ENCODE results near the gene RNF26. TPM values are rescaled to one million over a fixed set of nuclear protein-coding genes. Genes with fewer than 3 reads are reported as not detected.
A peak's percentile ranks its signal among the peaks of the same experiment; 100 is the strongest.
"Not testable (repeated sequence)": the region's sequence is repeated elsewhere in the genome, so short reads cannot be mapped to it uniquely, and the experiment has no call there.

RNF26 gene
- total RNA-seq, 2 experiments from 2014 or later: 29.9 TPM

DNA sequence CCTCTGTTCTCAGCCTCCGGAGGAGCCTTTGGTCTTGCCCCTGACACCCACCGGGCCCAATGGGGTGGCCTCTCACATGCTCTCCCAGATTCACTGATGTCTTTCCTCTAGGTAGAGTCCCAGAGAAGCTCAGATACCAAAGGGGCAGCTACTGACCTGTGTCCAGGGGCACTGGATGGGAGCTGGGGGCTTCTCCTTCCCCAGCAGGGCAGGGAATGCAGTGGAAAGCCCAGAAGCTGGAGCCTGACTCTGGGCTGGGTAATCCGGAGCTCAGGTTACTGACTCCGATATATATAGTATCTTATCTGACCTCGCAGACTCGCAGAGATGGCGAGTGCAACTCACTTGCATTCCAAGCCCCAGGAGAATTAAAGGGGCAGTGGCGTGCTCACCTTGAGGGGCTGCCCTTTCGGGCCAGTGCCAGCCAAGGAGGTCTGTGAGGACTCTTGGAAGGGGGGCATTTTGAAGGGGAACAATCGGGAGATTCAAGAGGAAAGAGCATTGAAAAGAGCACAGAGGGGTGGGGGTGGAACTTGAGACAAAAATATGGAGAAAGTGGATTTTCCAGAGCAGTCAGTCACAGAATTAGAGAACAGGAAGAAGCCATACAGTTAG is 44.6 kb downstream of the RNF26 start:
- CTCF ChIA-PET: interaction anchor here (0.8 to 11.3 kb wide), 5 partner anchors 11 to 96 kb away, joined by 4 to 153 read pairs (median 12); no protein-coding TSS in a partner anchor

DNA sequence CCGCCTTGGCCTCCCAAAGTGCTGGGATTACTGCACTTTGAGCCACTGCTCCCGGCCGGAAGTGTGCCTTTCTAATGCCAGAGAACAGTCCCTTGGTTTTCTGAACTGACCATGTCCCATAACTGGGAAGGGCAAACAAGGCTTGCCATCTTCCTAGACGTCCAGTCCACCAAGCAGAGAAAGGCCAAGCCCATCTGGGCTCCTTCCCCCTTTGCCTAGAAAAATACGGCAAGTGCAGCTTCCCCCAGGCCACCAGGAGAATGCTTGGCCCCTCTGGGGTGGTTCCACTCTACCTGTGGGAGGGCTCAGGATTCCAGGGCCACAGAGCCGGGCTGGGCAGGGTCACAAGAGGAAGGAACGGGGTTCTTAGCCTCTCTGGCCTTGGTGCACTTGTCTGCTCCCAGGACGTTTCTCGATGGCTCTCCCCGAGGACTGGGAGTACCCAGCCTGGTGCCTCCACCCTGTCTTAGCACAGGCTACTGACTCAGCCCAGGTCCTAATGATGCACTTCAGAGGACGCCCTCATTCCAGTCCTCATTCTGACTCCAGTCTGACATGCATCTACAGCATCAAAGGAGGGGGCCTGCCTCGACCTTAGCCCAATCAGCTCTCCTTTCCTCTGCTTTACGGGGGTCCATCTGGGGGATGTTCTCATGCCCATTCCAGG is 46.0 kb downstream of the RNF26 start:
- ATAC-seq (no peak), DNase-seq (peak; percentile 26)
- Mint-ChIP-seq H3K4me1 (peaks cover 7% of the 10 kb centered on the region), H3K27me3 (no peaks in the 10 kb centered on the region), H3K9me3 (ENCODE audit: low read depth) (no peaks in the 10 kb centered on the region), H3K27ac (no peak overlapping the region), H3K36me3 (ENCODE audit: low read depth) (no peaks in the 10 kb centered on the region), H3K4me3 (no peak overlapping the region)
- CTCF ChIA-PET: interaction anchor here (0.6 to 11.3 kb wide), 9 partner anchors 10 to 60 kb away, joined by 3 to 153 read pairs (median 16); no protein-coding TSS in a partner anchor
- intact Hi-C loops (cut with DNase I, micrococcal nuclease): loop anchor here (2.0 to 5.0 kb wide), 3 partner anchors 92 to 347 kb away; partner anchors contain the start of gene NECTIN1 (in 1 of the 2)
- POLR2A ChIA-PET: no interaction called here

More for the DNA sequence above, 44.6 kb downstream of the RNF26 start:
- Mint-ChIP-seq H3K36me3 (ENCODE audit: low read depth) (no peaks in the 10 kb centered on the region), H3K27me3 (no peaks in the 10 kb centered on the region), H3K4me1 (peaks cover 8% of the 10 kb centered on the region), H3K4me3 (no peak overlapping the region), H3K9me3 (ENCODE audit: low read depth) (no peaks in the 10 kb centered on the region), H3K27ac (no peak overlapping the region)
- intact Hi-C loops (cut with DNase I, micrococcal nuclease): no loop called here
- no peak for DNase-seq
- no peak for ATAC-seq
- POLR2A ChIA-PET: no interaction called here

DNA sequence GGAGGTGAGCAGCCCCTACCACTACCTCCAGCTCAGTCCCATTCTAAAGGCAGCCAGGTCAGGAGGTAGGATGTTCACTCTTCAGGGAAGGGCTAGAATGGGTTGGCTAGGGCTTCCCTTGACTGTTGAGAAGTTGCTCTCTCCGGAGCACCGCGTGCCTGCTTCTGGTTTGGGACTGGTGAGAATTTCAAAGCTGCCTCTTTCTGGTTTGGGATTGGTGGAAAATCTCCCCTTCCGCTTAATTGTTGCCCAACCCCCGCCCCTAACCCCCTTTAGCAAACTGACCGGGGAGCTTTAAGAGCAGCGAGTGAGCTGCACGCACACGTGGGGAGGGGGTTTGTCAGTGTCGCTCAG is 46.5 kb downstream of the RNF26 start:
- no peak for DNase-seq
- Mint-ChIP-seq H3K4me3 (no peak overlapping the region), H3K27me3 (no peaks in the 10 kb centered on the region), H3K36me3 (ENCODE audit: low read depth) (no peaks in the 10 kb centered on the region), H3K27ac (peak overlapping the region; percentile 18), H3K9me3 (ENCODE audit: low read depth) (no peaks in the 10 kb centered on the region), H3K4me1 (peaks cover 7% of the 10 kb centered on the region)
- ChIA-PET CTCF (interaction anchor here (0.6 to 11.3 kb wide), 18 partner anchors 9 to 274 kb away, joined by 3 to 153 read pairs (median 4); no protein-coding TSS in a partner anchor), POLR2A (no interaction called here)
- ATAC-seq: no peak
- intact Hi-C loops (cut with DNase I, micrococcal nuclease): loop anchor here (1.0 to 5.0 kb wide), 9 partner anchors 20 to 363 kb away; partner anchors contain the start of genes CBL (in 1 of the 2), NECTIN1 (in 1 of the 2), RNF26 (in 1 of the 2) and RPS25 (in 1 of the 2)

DNA sequence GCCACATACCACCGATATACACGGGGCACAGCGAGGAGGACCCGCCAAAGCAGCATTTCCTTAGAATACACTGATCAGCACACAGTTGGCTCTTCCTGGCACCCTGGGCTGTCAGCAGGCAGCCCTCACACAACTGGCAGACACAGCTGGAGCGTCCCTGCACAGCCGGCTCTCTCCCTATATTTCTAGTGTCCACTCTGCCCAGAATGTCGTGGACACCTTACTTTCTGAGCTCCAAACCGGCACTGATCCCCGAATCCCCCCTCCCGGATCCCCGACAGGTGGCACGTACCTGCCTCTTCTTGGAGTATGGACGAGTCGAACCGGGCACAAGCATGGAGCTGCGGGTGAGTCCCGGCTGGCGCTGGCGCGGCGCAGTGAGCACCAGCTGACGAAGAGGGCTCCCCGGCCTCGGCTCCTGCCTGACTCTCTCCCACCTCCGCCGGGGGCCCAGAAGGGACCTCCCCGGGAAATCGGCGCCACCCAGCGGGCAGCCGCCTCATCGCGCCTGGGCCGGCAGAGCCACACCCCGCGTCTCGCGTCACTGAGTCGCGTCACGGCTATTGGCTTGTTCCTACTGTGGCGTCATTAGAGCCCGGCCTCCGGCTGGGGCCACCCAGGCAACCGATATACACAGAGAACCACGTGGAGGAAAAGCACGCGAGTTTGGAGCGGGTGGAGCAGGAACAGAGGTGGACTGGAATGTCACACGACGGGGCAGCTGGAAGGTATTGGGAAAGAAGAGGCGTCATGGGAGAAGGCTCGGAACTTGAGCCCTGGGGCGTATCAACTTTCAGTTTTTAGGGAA is 47.1 kb downstream of the RNF26 start, which contains the start of gene USP2:
Gene USP2 (minus strand): TSS at position 510 of the 808 bp plus-strand sequence. CDS start 8,210 bp downstream, outside the sequence.
- ChIA-PET POLR2A (no interaction called here), CTCF (interaction anchor here (0.6 to 11.3 kb wide), 22 partner anchors 8 to 275 kb away, joined by 3 to 153 read pairs (median 4); no protein-coding TSS in a partner anchor)
- Mint-ChIP-seq H3K27ac (peak within 1 kb of the TSS; percentile 18), H3K27me3 (no peaks in the 10 kb centered on the region), H3K36me3 (ENCODE audit: low read depth) (no peaks in the 10 kb centered on the region), H3K4me3 (no peak within 1 kb of the TSS), H3K4me1 (peaks cover 7% of the 10 kb centered on the region), H3K9me3 (ENCODE audit: low read depth) (no peaks in the 10 kb centered on the region)
- intact Hi-C loops (cut with DNase I, micrococcal nuclease): loop anchor here (1.0 to 5.0 kb wide), 9 partner anchors 20 to 363 kb away; partner anchors contain the start of genes CBL (in 1 of the 2), NECTIN1 (in 1 of the 2), RNF26 (in 1 of the 2) and RPS25 (in 1 of the 2)
- ATAC-seq (peak; percentile 98), DNase-seq (peak; percentile 98)

DNA sequence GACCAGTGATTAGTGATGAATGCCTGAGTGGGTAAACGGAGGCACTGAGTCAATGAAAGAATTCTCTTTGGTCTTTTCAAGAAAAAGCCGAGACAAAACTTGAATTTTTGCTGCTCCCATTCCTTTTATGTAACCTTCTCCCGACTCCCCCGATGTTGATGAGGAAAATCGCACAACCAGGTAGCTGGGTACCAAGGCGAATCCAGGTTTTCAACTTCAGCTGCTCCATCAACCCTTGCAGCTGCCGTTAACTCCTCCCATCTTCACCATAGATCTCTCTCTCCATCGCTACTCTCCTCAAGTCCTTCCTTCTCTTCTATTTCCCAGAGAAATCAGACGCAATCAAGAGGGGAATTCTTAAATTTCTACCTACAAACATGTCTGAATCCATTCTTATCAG is 47.8 kb downstream of the RNF26 start:
- no peak for DNase-seq
- ATAC-seq: no peak
- H3K9me3 Mint-ChIP-seq (ENCODE audit: low read depth): no peaks in the 10 kb centered on the region
- ChIA-PET POLR2A (interaction anchor here (0.6 kb wide), 1 partner anchor 24 kb away, joined by 3 read pairs; no protein-coding TSS in a partner anchor), CTCF (interaction anchor here (0.7 to 11.3 kb wide), 15 partner anchors 8 to 128 kb away, joined by 3 to 153 read pairs (median 6); no protein-coding TSS in a partner anchor)
- H3K4me1 Mint-ChIP-seq: peaks cover 7% of the 10 kb centered on the region
- H3K27me3 Mint-ChIP-seq: no peaks in the 10 kb centered on the region
- no peak overlapping the region for H3K27ac Mint-ChIP-seq
- intact Hi-C loops (cut with DNase I, micrococcal nuclease): loop anchor here (5.0 kb wide), 2 partner anchors 90 to 345 kb away; partner anchors contain the start of gene NECTIN1 (in 1 of the 2)
- no peak overlapping the region for H3K4me3 Mint-ChIP-seq
- no peaks in the 10 kb centered on the region for H3K36me3 Mint-ChIP-seq (ENCODE audit: low read depth)

DNA sequence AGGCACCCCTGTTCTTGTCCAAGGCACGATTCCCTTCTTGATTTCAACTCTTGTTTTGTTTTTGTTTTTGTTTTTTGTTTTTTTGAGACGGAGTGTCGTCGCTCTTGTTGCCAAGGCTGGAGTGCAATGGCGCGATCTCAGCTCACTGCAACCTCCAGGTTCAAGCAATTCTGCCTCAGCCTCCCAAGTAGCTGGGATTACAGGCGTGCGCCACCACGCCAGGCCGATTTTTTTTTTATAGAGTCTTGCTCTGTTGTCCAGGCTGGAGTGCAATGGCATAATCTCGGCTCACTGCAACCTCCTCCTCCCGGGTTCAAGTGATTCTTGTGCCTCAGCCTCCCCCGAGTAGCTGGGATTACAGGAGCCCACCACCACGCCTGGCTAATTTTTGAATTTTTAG is 48.2 kb downstream of the RNF26 start:
- H3K4me1 Mint-ChIP-seq; H3K27me3 Mint-ChIP-seq; H3K36me3 Mint-ChIP-seq (ENCODE audit: low read depth); H3K27ac Mint-ChIP-seq; ATAC-seq; DNase-seq; H3K4me3 Mint-ChIP-seq; H3K9me3 Mint-ChIP-seq (ENCODE audit: low read depth): not testable (repeated sequence)
- intact Hi-C loops (cut with DNase I, micrococcal nuclease): loop anchor here (5.0 kb wide), 2 partner anchors 90 to 345 kb away; partner anchors contain the start of gene NECTIN1 (in 1 of the 2)
- ChIA-PET CTCF (interaction anchor here (0.7 to 11.3 kb wide), 12 partner anchors 8 to 128 kb away, joined by 3 to 153 read pairs (median 6); no protein-coding TSS in a partner anchor), POLR2A (interaction anchor here (0.6 kb wide), 1 partner anchor 25 kb away, joined by 3 read pairs; no protein-coding TSS in a partner anchor)

DNA sequence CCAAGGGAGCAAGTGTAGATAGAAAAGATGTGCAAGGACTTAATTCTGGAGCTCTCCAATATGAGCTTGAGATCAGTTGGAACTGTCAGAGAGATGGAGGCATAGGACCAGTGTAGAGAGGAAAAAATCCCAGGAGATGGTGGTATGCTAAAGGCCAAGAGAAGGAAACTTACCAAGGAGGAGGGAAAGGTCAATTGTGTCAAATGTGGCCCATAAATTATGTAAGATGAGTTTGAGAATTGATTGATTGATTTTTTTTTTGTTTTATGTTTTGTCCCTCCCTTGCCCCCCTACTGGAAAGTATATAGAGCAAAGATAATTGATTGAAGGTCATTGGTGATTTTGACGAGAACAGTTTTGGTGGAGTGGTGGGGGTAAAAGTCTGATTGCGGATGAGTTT is 50.0 kb downstream of the RNF26 start:
- H3K27ac Mint-ChIP-seq: no peak overlapping the region
- H3K9me3 Mint-ChIP-seq (ENCODE audit: low read depth): no peaks in the 10 kb centered on the region
- ChIA-PET CTCF (interaction anchor here (0.6 to 2.1 kb wide), 9 partner anchors 9 to 758 kb away, joined by 3 to 8 read pairs (median 4); no protein-coding TSS in a partner anchor), POLR2A (no interaction called here)
- DNase-seq (no peak), ATAC-seq (no peak)
- intact Hi-C loops (cut with DNase I, micrococcal nuclease): loop anchor here (5.0 kb wide), 2 partner anchors 88 to 343 kb away; partner anchors contain the start of gene NECTIN1 (in 1 of the 2)
- no peaks in the 10 kb centered on the region for H3K27me3 Mint-ChIP-seq
- no peaks in the 10 kb centered on the region for H3K36me3 Mint-ChIP-seq (ENCODE audit: low read depth)
- H3K4me1 Mint-ChIP-seq: peaks cover 7% of the 10 kb centered on the region
- H3K4me3 Mint-ChIP-seq: no peak overlapping the region

Small RNA genes lying within 50 kb of the gene (microRNA-seq; reads per million reads assigned to microRNA genes)
- not detected for gene MIR6756 (ENCODE audit: borderline replicate concordance)

Other genes starting within 250 kb of the RNF26 start
- gene HMBS, start 249.6 kb upstream of the RNF26 start, total RNA-seq: 10 to 100 TPM; 39.8 to 41.8 TPM
- gene DPAGT1, start 232.7 kb upstream of the RNF26 start, total RNA-seq: 10 to 100 TPM; 57.8 to 73.5 TPM
- 10 to 100 TPM; 15.9 to 16.3 TPM for gene C2CD2L, start 227.2 kb upstream of the RNF26 start, total RNA-seq
- 10 to 100 TPM; 24.0 to 27.2 TPM for gene HINFP, start 212.9 kb upstream of the RNF26 start, total RNA-seq
- not detected for gene ABCG4, start 185.5 kb upstream of the RNF26 start, total RNA-seq
- 10 to 100 TPM; 18.2 to 25.0 TPM for gene NLRX1, start 165.8 kb upstream of the RNF26 start, total RNA-seq
- gene NHERF4, start 149.1 kb upstream of the RNF26 start, total RNA-seq: under 1 TPM in 1 of 2 experiments, not detected in 1; 0.21 TPM
- 10 to 100 TPM; 29.3 to 33.2 TPM for gene CBL, start 128.2 kb upstream of the RNF26 start, total RNA-seq
- gene MCAM, start 17.4 kb upstream of the RNF26 start, total RNA-seq: 1 to 10 TPM; 6.8 to 6.9 TPM
- not detected for gene C1QTNF5, start 6.4 kb downstream of the RNF26 start, total RNA-seq
- gene MFRP, start 12.2 kb downstream of the RNF26 start, total RNA-seq: not detected
- gene USP2, start 47.2 kb downstream of the RNF26 start, total RNA-seq: under 1 TPM; 0.58 to 0.71 TPM
- under 1 TPM; 0.18 to 0.91 TPM for gene THY1, start 88.6 kb downstream of the RNF26 start, total RNA-seq